HEK293 (cell line): ENCODE measurements around the gene HIVEP2.

Experiments used
- CTCF ChIA-PET: fragments of 350-600 bp; formaldehyde crosslinking; extraction: SDS; loops from one replicate; lab custom pipeline; 2021; ENCODE audit warnings: antibody characterized with exemption; lab: Yijun Ruan, JAX
- POLR2A ChIA-PET: fragments of 300-600 bp; formaldehyde crosslinking; extraction: SDS; loops from one replicate; lab custom pipeline; 2020; ENCODE audit warnings: antibody characterized with exemption, inconsistent platforms; lab: Yijun Ruan, JAX
- H3K27ac ChIP-seq: fragments of 200-500 bp; sonication (Bioruptor generic); 2 replicates; pipeline ENCODE4 v1.5.1; 2014; ENCODE audit warnings: low read depth, low read length, control low read depth, inconsistent platforms; ENCODE audit errors: extremely low read depth
- H3K36me3 ChIP-seq, 2 experiments: fragments of 200-500 bp in 1 of 2; sonication (Bioruptor generic) in 1 of 2; 1 replicate in 1 of 2; 2 replicates in 1 of 2; pipeline ENCODE4 v1.5.1; 2014 to 2017; ENCODE audit warnings: inconsistent platforms in 2 of 2, low read length in 2 of 2; ENCODE audit not compliant: control insufficient read depth in 2 of 2, insufficient read depth in 1 of 2
- H3K4me1 ChIP-seq: fragments of 200-500 bp; sonication (Bioruptor generic); 2 replicates; pipeline ENCODE4 v1.5.1; 2014; ENCODE audit warnings: mild to moderate bottlenecking, low read length, inconsistent platforms; ENCODE audit not compliant: control insufficient read depth, insufficient read depth
- H3K4me3 ChIP-seq: 2 replicates; pipeline ENCODE4 v1.5.1; 2011; ENCODE audit warnings: low read depth, mild to moderate bottlenecking, control low read depth, low read length, moderate library complexity
- H3K9me3 ChIP-seq: fragments of 200-500 bp; sonication (Bioruptor generic); 2 replicates; pipeline ENCODE4 v1.5.1; 2014; ENCODE audit warnings: low read depth, low read length, inconsistent platforms; ENCODE audit not compliant: control insufficient read depth, insufficient read depth
- BCL11B ChIP-seq: fragments of 450-650 bp; formaldehyde crosslinking; IDR thresholded peaks from 2 replicates; pipeline ENCODE4 v1.5.1; 2016; ENCODE audit warnings: low read depth, missing biosample characterization, missing genetic modification characterization
- EGR2 ChIP-seq: fragments of 450-650 bp; formaldehyde crosslinking; IDR thresholded peaks from 2 replicates; pipeline ENCODE4 v1.5.1; 2016; ENCODE audit warnings: low read depth, missing biosample characterization, missing genetic modification characterization
- FEZF1 ChIP-seq: fragments of 450-650 bp; formaldehyde crosslinking; IDR thresholded peaks from 2 replicates; pipeline ENCODE4 v1.5.1; 2016; ENCODE audit warnings: missing biosample characterization, missing genetic modification characterization
- GFI1B ChIP-seq: fragments of 450-650 bp; formaldehyde crosslinking; IDR thresholded peaks from 2 replicates; pipeline ENCODE4 v1.5.1; 2016; ENCODE audit warnings: missing biosample characterization, missing genetic modification characterization
- MYNN ChIP-seq: fragments of 450-650 bp; formaldehyde crosslinking; IDR thresholded peaks from 2 replicates; pipeline ENCODE4 v1.5.1; 2016; ENCODE audit warnings: missing biosample characterization, missing genetic modification characterization, borderline replicate concordance
- WT1 ChIP-seq: fragments of 450-650 bp; formaldehyde crosslinking; IDR thresholded peaks from 2 replicates; pipeline ENCODE4 v1.5.1; 2016; ENCODE audit warnings: missing biosample characterization, missing genetic modification characterization
- YY2 ChIP-seq: fragments of 450-650 bp; formaldehyde crosslinking; IDR thresholded peaks from 2 replicates; pipeline ENCODE4 v1.5.1; 2016; ENCODE audit warnings: missing biosample characterization, missing genetic modification characterization
- ZEB2 ChIP-seq: fragments of 450-650 bp; formaldehyde crosslinking; IDR thresholded peaks from 2 replicates; pipeline ENCODE4 v1.5.1; 2016; ENCODE audit warnings: missing biosample characterization, missing genetic modification characterization
- ZIC2 ChIP-seq: fragments of 450-650 bp; formaldehyde crosslinking; IDR thresholded peaks from 2 replicates; pipeline ENCODE4 v1.5.1; 2016; ENCODE audit warnings: missing biosample characterization, missing genetic modification characterization
- ZNF266 ChIP-seq: fragments of 450-650 bp; formaldehyde crosslinking; IDR thresholded peaks from 2 replicates; pipeline ENCODE4 v1.5.1; 2016; ENCODE audit warnings: missing biosample characterization, missing genetic modification characterization, low read depth
- ZNF366 ChIP-seq: fragments of 450-650 bp; formaldehyde crosslinking; conservative IDR thresholded peaks from 2 replicates; pipeline ENCODE4 v1.5.1; 2016; ENCODE audit warnings: missing biosample characterization, missing genetic modification characterization
- ZNF423 ChIP-seq: fragments of 450-650 bp; formaldehyde crosslinking; IDR thresholded peaks from 2 replicates; pipeline ENCODE4 v1.5.1; 2016; ENCODE audit warnings: missing biosample characterization, missing genetic modification characterization
- ZNF426 ChIP-seq: fragments of 450-650 bp; formaldehyde crosslinking; IDR thresholded peaks from 2 replicates; pipeline ENCODE4 v1.5.1; 2017; ENCODE audit warnings: missing biosample characterization, missing genetic modification characterization, mild to moderate bottlenecking, inconsistent platforms, moderate library complexity
- ZNF473 ChIP-seq: fragments of 450-650 bp; formaldehyde crosslinking; IDR thresholded peaks from 2 replicates; pipeline ENCODE4 v1.5.1; 2017; ENCODE audit warnings: missing biosample characterization, missing genetic modification characterization
- ZNF48 ChIP-seq: fragments of 450-650 bp; formaldehyde crosslinking; IDR thresholded peaks from 2 replicates; pipeline ENCODE4 v1.5.1; 2016; ENCODE audit warnings: missing biosample characterization, missing genetic modification characterization
- ZNF571 ChIP-seq: fragments of 450-650 bp; formaldehyde crosslinking; IDR thresholded peaks from 2 replicates; pipeline ENCODE4 v1.5.0; 2017; ENCODE audit warnings: missing biosample characterization, missing genetic modification characterization
- ZNF596 ChIP-seq: fragments of 450-650 bp; IDR thresholded peaks from 2 replicates; pipeline ENCODE4 v1.5.0; 2018; ENCODE audit warnings: missing biosample characterization, mild to moderate bottlenecking, missing genetic modification characterization, moderate library complexity
- ZNF830 ChIP-seq: fragments of 450-650 bp; IDR thresholded peaks from 2 replicates; pipeline ENCODE4 v1.5.0; 2018; ENCODE audit warnings: missing biosample characterization, missing genetic modification characterization, low read depth, mild to moderate bottlenecking, moderate library complexity
- ZNF837 ChIP-seq: fragments of 450-650 bp; formaldehyde crosslinking; IDR thresholded peaks from 2 replicates; pipeline ENCODE4 v1.5.1; 2016; ENCODE audit warnings: missing biosample characterization, missing genetic modification characterization
- TF ChIP-seq, protein P1 (sequence below): fragments of 450-650 bp; formaldehyde crosslinking; conservative IDR thresholded peaks from 2 replicates; pipeline ENCODE4 v1.5.1; 2016; ENCODE audit warnings: low read depth, missing biosample characterization, missing genetic modification characterization
- TF ChIP-seq, protein P2 (sequence below): fragments of 450-650 bp; formaldehyde crosslinking; IDR thresholded peaks from 2 replicates; pipeline ENCODE4 v1.5.1; 2016; ENCODE audit warnings: missing biosample characterization, missing genetic modification characterization
- TF ChIP-seq, protein P3 (sequence below): fragments of 450-650 bp; formaldehyde crosslinking; IDR thresholded peaks from 2 replicates; pipeline ENCODE4 v1.5.1; 2016; ENCODE audit warnings: missing biosample characterization, missing genetic modification characterization
- TF ChIP-seq, protein P4 (sequence below): sonication (generic); formaldehyde crosslinking; IDR thresholded peaks from 2 replicates; pipeline ENCODE4 v1.8.1; 2022; ENCODE audit warnings: mild to moderate bottlenecking, moderate library complexity, missing genetic modification reagents
- TF ChIP-seq, protein P5 (sequence below): fragments of 450-650 bp; formaldehyde crosslinking; IDR thresholded peaks from 2 replicates; pipeline ENCODE4 v1.5.1; 2016; ENCODE audit warnings: missing biosample characterization, missing genetic modification characterization

The HIVEP2 gene

DNA sequence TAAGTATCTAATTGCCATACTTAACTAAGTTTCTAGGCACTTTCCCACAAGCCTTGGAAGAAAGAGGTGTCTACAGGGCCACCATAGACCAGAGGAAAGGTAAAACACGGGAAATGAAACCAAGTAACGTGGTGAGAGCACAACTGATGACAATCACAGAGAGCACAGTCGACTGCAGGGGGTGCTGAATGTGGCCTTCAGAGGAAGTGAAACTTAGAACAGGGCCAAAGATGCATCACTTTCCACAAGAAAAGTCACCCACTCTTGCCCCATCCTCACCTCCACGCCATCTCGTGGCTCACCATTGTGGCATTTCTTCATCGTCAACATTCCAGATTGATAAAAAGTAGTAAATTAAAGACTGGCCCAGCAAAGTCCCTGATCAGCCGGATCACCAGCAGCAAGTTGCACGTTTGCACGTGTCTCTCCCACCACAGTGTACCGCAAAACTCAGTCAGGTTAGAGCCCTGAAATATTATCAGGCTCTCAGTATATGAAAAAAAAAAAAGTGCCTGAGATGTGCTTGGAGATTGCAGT, 31.4 kb downstream of the HIVEP2 start:
- Histone ChIP-seq H3K4me3 (no peak overlapping the region), H3K27ac (no peak overlapping the region)
- CTCF ChIA-PET: interaction anchor here (0.6 kb wide), 1 partner anchor 220 kb away, joined by 4 read pairs; no protein-coding TSS in a partner anchor

DNA sequence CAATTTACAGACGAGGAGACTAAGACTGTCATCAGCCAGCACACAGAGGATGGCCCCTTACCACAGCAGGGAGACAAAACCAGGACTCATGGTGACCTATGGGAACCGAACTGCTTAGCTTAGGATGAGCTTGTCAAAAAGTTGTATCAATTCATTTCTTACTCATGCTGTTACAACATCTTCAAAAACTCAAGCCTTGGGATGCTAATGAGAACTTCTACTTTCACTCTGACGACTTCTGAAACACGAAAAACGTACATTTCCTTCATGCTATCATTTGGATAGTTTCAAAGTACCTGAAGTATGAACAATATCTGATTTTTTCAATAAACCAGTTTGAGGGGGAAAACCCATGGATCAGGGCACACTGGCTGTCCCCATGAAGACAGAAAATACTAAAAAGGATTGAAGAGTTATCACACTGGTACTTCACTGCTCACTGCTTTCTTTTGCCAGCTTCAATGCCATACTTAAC, 31.9 kb downstream of the HIVEP2 start:
- Histone ChIP-seq H3K36me3 (no peaks in the 10 kb centered on the region), H3K9me3 (no peaks in the 10 kb centered on the region), H3K27ac (no peak overlapping the region), H3K4me3 (no peak overlapping the region), H3K4me1 (no peaks in the 10 kb centered on the region)
- no peak for TF ChIP-seq FEZF1 (tag by site-specific recombination)
- no peak for TF ChIP-seq ZNF596 (tag by site-specific recombination)
- TF ChIP-seq ZNF473 (tag by site-specific recombination): no peak
- TF ChIP-seq, protein P1, sequence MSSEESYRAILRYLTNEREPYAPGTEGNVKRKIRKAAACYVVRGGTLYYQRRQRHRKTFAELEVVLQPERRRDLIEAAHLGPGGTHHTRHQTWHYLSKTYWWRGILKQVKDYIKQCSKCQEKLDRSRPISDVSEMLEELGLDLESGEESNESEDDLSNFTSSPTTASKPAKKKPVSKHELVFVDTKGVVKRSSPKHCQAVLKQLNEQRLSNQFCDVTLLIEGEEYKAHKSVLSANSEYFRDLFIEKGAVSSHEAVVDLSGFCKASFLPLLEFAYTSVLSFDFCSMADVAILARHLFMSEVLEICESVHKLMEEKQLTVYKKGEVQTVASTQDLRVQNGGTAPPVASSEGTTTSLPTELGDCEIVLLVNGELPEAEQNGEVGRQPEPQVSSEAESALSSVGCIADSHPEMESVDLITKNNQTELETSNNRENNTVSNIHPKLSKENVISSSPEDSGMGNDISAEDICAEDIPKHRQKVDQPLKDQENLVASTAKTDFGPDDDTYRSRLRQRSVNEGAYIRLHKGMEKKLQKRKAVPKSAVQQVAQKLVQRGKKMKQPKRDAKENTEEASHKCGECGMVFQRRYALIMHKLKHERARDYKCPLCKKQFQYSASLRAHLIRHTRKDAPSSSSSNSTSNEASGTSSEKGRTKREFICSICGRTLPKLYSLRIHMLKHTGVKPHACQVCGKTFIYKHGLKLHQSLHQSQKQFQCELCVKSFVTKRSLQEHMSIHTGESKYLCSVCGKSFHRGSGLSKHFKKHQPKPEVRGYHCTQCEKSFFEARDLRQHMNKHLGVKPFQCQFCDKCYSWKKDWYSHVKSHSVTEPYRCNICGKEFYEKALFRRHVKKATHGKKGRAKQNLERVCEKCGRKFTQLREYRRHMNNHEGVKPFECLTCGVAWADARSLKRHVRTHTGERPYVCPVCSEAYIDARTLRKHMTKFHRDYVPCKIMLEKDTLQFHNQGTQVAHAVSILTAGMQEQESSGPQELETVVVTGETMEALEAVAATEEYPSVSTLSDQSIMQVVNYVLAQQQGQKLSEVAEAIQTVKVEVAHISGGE: no peak
- no peak for TF ChIP-seq ZNF830 (tag by site-specific recombination)
- no peak for TF ChIP-seq ZEB2
- no peak for TF ChIP-seq ZNF48
- no peak for TF ChIP-seq ZNF837 (tag by site-specific recombination)
- TF ChIP-seq, protein P2, sequence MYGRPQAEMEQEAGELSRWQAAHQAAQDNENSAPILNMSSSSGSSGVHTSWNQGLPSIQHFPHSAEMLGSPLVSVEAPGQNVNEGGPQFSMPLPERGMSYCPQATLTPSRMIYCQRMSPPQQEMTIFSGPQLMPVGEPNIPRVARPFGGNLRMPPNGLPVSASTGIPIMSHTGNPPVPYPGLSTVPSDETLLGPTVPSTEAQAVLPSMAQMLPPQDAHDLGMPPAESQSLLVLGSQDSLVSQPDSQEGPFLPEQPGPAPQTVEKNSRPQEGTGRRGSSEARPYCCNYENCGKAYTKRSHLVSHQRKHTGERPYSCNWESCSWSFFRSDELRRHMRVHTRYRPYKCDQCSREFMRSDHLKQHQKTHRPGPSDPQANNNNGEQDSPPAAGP: no peak
- no peak for TF ChIP-seq MYNN (tag by site-specific recombination)
- TF ChIP-seq ZNF366 (tag by site-specific recombination): no peak
- TF ChIP-seq ZNF266 (tag by site-specific recombination): no peak
- no peak for TF ChIP-seq ZIC2
- TF ChIP-seq, protein P3, sequence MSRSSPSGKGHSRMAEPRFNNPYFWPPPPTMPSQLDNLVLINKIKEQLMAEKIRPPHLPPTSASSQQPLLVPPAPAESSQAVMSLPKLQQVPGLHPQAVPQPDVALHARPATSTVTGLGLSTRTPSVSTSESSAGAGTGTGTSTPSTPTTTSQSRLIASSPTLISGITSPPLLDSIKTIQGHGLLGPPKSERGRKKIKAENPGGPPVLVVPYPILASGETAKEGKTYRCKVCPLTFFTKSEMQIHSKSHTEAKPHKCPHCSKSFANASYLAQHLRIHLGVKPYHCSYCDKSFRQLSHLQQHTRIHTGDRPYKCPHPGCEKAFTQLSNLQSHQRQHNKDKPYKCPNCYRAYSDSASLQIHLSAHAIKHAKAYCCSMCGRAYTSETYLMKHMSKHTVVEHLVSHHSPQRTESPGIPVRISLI (tag by site-specific recombination): no peak
- TF ChIP-seq, protein P4, sequence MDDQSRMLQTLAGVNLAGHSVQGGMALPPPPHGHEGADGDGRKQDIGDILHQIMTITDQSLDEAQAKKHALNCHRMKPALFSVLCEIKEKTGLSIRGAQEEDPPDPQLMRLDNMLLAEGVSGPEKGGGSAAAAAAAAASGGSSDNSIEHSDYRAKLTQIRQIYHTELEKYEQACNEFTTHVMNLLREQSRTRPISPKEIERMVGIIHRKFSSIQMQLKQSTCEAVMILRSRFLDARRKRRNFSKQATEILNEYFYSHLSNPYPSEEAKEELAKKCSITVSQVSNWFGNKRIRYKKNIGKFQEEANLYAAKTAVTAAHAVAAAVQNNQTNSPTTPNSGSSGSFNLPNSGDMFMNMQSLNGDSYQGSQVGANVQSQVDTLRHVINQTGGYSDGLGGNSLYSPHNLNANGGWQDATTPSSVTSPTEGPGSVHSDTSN (CRISPR knock-in tag): no peak
- no peak for TF ChIP-seq YY2 (tag by site-specific recombination)
- TF ChIP-seq EGR2 (tag by site-specific recombination): no peak
- no peak for TF ChIP-seq ZNF423
- TF ChIP-seq, protein P5, sequence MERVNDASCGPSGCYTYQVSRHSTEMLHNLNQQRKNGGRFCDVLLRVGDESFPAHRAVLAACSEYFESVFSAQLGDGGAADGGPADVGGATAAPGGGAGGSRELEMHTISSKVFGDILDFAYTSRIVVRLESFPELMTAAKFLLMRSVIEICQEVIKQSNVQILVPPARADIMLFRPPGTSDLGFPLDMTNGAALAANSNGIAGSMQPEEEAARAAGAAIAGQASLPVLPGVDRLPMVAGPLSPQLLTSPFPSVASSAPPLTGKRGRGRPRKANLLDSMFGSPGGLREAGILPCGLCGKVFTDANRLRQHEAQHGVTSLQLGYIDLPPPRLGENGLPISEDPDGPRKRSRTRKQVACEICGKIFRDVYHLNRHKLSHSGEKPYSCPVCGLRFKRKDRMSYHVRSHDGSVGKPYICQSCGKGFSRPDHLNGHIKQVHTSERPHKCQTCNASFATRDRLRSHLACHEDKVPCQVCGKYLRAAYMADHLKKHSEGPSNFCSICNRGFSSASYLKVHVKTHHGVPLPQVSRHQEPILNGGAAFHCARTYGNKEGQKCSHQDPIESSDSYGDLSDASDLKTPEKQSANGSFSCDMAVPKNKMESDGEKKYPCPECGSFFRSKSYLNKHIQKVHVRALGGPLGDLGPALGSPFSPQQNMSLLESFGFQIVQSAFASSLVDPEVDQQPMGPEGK (tag by site-specific recombination): no peak
- POLR2A ChIA-PET: no interaction called here
- CTCF ChIA-PET: no interaction called here

More for the DNA sequence above, 31.4 kb downstream of the HIVEP2 start:
- POLR2A ChIA-PET: no interaction called here
- Histone ChIP-seq H3K36me3 (no peaks in the 10 kb centered on the region), H3K4me1 (no peaks in the 10 kb centered on the region)
- TF ChIP-seq GFI1B (tag by site-specific recombination): no peak
- TF ChIP-seq ZNF571 (tag by site-specific recombination): no peak
- no peak for TF ChIP-seq WT1
- no peak for TF ChIP-seq BCL11B
- TF ChIP-seq ZNF426 (tag by site-specific recombination): no peak
- TF ChIP-seq, all 188 proteins: peak for 0
- H3K9me3 ChIP-seq: no peaks in the 10 kb centered on the region
